ENCODE measurements around the gene DPF3.
"Not testable (repeated sequence)": the region's sequence is repeated elsewhere in the genome, so short reads cannot be mapped to it uniquely, and the experiment has no call there.

Gene DPF3

DNA sequence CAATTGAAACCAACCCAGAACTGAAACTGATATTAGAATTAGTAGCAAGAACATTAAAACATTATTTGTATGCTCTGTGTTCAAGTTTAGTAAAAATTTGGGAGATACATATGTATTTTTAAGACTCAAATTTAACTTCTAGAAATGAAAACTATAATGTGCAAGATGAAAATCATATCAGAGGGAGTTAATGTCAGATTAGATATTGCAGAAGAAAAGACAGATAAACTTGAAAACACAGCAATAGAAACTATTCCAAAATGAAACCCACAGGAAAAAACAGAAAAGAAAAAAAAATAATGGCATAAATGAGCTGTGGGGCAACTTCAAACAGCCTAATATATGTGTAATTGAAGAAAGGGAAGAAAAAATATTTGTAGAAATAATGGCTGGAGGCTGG is 134.9 kb downstream of the DPF3 start:
- no peak for DNase-seq

GRCh38 chr14:72758420-72758819 is 135.5 kb downstream of the DPF3 start:
- no peak for DNase-seq

DNA sequence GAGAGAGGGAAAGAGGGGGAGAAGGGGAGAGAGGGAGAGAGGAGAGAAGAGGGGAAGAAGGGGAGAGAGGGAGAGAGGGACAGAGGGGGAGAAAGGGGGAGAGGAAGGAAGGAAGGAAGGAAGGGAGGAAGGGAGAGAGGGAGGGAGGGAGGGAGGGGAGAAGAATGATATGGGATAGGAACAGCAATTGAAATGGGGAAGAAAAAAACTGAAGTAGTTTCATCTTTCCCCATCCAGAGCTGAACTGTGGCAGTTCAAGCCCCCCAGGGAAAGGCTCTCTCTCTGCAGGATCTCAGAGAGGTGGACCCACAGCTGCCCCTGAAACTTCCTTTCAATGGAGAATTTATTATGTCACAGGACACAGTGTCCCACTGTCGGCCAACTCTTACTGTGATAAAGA is 136.9 kb downstream of the DPF3 start:
- DNase-seq = no peak

DNA sequence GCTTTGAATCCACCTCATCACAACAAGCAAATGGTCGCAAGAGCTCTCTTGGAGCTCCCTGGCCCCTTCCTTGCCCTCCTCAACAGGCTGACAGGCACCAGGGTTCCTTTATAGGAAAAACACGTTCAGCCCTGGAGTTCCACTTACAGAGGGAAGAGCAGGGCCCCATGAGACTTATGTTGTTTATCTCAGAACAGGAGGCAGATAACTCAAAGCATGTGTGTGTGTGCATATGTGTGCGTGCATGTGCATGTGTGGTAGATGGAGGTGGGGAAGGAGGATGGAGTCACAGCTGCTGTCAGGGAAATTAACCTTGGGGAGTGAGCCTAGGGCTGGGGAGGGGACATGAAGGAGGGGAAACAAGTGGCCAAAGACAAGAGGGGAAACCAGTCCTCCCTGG is 138.1 kb downstream of the DPF3 start:
- DNase-seq = no peak

- DNase-seq = no peak
Measured at GRCh38 chr14:72754949-72755348, 139.0 kb downstream of the DPF3 start.

DNA sequence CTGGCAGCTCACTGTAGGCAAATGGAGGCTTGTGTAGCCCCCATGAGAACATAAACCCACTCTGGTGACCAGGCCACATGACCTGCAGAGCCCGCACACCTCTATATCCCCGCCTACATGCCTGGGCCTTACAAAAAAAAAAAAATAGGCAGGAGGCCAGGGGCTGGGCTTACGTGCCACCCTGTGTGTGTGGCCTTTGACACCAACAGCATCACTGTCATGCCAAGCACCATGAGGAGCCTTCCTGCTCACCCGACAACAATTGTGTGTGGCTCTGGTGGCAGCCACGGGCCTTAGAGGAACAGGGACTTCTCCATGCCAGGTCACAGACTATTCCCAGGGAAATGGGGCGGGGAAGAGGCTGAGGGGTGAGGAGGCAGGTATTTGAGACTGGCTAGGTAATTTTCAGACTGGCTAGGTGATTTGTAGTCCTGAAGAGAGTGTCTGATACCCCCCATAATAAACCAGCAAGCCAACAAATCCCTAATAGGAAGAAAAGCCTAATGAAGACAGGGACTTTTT is 140.0 kb downstream of the DPF3 start:
- no peak for DNase-seq

GRCh38 chr14:72753044-72753710 is 140.7 kb downstream of the DPF3 start:
- DNase-seq = no peak

- no peak for DNase-seq
Measured at GRCh38 chr14:72752034-72752412, 141.9 kb downstream of the DPF3 start.

- DNase-seq = no peak
Measured at GRCh38 chr14:72751276-72752033, 142.4 kb downstream of the DPF3 start.

- not testable (repeated sequence) for DNase-seq
Measured at GRCh38 chr14:72748921-72749320, 145.0 kb downstream of the DPF3 start.

DNA sequence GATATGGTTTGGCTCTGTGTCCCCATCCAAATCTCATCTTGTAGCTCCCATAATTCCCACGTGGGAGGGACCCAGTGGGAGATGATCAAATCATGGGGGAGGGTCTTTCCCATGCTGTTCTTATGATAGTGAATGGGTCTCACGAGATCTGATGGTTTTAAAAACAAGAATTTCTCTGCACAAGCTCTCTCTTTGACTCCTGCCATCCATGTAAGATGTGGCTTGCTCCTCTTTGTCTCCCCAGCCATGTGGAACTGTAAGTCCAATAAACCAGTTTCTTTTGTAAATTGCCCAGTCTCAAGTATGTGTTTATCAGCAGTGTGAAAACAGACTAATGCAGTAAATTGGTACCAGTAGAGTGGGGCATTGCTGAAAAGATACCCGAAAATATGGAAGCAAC is 146.2 kb downstream of the DPF3 start:
- no peak for DNase-seq

- no peak for DNase-seq
Measured at GRCh38 chr14:72745991-72746980, 147.6 kb downstream of the DPF3 start.

DNA sequence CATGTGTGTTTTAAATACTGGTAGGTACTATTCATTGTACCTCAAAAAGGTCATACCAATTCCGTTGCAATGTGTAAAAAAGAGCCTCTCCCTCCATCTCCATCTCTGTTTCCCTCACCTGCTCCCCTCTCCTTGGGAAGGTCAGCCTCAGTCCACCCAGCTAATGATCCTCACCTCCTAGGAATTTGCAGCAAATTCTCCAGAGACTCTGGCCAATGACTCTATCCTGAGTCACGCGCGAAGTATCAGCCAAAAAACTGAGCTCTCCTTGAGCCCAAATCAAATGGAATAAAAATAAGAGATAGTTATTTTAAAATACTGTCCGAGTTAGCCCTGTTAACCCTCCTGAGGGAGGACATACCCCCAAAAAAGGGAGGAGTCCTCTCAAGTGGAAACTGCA is 148.4 kb downstream of the DPF3 start:
- DNase-seq = peak; percentile 53

- DNase-seq = no peak
Measured at GRCh38 chr14:72744416-72745120, 149.3 kb downstream of the DPF3 start.

GRCh38 chr14:72743626-72744025 is 150.3 kb downstream of the DPF3 start:
- no peak for DNase-seq

DNA sequence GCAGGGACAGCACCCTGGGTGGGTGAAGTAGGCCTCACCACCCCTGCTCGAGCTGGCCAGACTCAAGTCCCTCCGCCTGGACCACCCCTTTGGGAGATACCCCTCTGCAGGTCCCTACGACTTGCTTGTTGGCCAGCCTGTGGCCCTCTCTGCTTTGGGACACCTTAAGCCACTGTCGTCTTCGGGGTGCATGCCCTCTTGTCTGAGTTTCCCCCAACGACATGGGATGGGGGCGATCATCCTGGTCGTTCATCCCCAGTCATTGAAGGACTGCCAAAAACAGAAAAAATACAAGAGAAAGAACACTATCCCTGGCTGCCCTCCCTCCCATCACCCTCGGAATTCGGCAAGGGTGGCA is 151.1 kb downstream of the DPF3 start:
- no peak for DNase-seq

DNA sequence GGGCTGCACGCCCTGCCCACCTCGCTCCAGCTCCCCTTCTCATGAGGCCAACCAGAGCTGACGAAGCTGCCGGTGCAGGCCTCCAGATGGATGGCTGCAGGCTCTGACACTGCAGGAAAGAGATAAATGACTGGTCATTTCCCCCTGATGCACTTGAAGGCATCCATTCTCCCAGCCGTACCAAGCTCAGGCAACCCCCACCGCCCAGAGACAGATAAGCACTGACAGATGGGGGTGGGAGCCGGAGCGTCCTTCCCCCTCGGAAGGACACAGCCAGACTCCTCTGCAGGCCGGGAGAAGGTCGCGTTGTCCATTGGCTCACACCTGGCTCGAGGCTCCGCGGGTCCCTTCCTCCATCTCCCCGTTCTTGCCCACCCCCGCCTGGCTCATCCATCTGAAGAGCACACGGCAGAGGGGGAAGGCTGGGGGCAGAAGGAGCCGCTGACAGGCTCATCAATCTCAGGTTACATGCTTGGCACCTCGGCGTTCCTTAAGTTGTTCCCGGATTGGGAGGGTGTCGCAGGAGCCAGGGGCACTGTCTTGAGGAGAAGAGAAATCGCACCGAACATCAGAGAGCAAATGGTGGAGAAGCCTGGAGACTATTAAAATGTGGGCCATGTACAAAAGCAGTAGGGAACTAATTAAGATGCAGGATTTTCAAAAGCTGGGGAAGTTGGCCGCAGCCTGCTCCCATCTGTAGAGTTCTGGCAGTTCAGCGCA is 151.6 kb downstream of the DPF3 start:
- no peak for DNase-seq

- DNase-seq = no peak
Measured at GRCh38 chr14:72741826-72742117, 152.1 kb downstream of the DPF3 start.

DNA sequence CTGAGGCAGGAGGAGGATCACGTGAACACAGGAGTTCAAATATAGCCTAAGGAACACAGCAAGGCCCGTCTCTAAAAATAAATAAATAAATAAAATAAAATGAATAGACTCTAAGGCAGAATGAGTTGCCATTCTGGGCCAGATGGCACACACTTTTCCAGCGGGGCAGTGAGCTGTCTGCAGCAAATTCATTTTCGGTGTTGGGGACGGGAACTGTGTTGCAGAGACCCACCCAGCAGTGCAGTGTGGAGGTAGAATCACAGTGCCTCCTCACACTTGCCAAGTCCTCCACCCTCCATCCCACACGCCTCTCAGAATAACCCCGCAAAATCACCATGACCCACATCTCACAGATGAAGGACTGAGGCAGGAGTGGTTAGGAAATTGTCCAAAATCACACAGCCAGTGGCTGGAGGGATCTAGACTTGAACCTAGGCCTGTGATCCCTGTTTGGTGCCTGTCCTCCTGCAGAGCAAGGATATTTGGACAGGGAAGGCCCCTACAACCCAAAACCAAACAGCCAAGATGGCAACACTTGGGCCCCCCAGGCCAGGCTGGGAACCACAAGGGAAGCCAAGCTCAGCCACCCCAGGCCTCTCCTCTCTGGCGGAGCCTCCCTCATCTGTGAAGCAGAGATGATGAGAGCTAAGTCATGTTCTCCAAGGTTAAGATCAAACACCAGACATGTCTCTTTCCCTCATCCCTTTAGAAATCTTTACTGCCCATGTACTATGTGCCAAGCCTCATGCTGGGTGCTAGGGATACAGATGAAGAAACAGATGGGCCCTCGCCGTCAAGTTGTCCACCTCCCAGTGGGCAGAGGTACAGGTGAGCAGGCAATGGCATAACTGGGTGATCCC is 152.7 kb downstream of the DPF3 start:
- no peak for DNase-seq

- no peak for DNase-seq
Measured at GRCh38 chr14:72740504-72740961, 153.4 kb downstream of the DPF3 start.

Measured in amniotic stem cell (primary cell).